OCI-LY7 (cell line): Measurements from ENCODE around the gene DGKH. TPM values are rescaled to one million over a fixed set of nuclear protein-coding genes. Genes with fewer than 3 reads are reported as not detected.
"Not testable (repeated sequence)": the region's sequence is repeated elsewhere in the genome, so short reads cannot be mapped to it uniquely, and the experiment has no call there.

Experiments used
- BruUV-seq: library from RNA; stranded (reverse); fragments of 400-500 nt; replicated peaks from 2 replicates; lab custom pipeline; 2021; lab: Mats Ljungman, UMichigan
- CTCF ChIA-PET: fragments of 300-600 bp; sonication (Branson Sonifier 250); formaldehyde crosslinking; loops from one replicate; lab custom pipeline; 2022; ENCODE audit warnings: antibody characterized with exemption; ENCODE audit not compliant: unreplicated experiment; lab: Charles Lee
- POLR2A ChIA-PET: fragments of 300-600 bp; sonication (Branson Sonifier 250); formaldehyde crosslinking; loops from one replicate; lab custom pipeline; 2022; ENCODE audit warnings: antibody characterized with exemption; lab: Charles Lee
- DNase-seq: peaks from one replicate; pipeline ENCODE4 v3.0.0-alpha.2; 2015; ENCODE audit warnings: low spot score
- H2AFZ ChIP-seq: fragments of 200-600 bp; sonication (generic), shearing (Covaris generic); 2 replicates; pipeline ENCODE4 v1.6.1; 2014; ENCODE audit warnings: mild to moderate bottlenecking, antibody characterized with exemption, low read length, moderate library complexity
- H3K27ac ChIP-seq: fragments of 200-600 bp; sonication (generic); 2 replicates; pipeline ENCODE4 v1.5.1; 2014; ENCODE audit warnings: mixed run types, low read depth, mild to moderate bottlenecking, moderate library complexity, low read length, inconsistent platforms; ENCODE audit not compliant: poor library complexity, severe bottlenecking
- H3K36me3 ChIP-seq: fragments of 200-600 bp; sonication (generic); 2 replicates; pipeline ENCODE4 v1.6.1; 2014; ENCODE audit warnings: mild to moderate bottlenecking, antibody characterized with exemption, low read length, moderate library complexity, mixed read lengths; ENCODE audit not compliant: insufficient read depth
- H3K4me1 ChIP-seq: fragments of 200-600 bp; sonication (generic); 2 replicates; pipeline ENCODE4 v1.5.1; 2014; ENCODE audit warnings: mild to moderate bottlenecking, low read length; ENCODE audit not compliant: insufficient read depth, poor library complexity, severe bottlenecking
- H3K4me2 ChIP-seq: fragments of 200-600 bp; sonication (generic); 2 replicates; pipeline ENCODE4 v1.6.1; 2014; ENCODE audit warnings: mild to moderate bottlenecking, low read length
- H3K4me3 ChIP-seq: fragments of 200-600 bp; sonication (generic); 2 replicates; pipeline ENCODE4 v1.5.1; 2014; ENCODE audit warnings: mild to moderate bottlenecking, low read depth, low read length; ENCODE audit not compliant: poor library complexity, severe bottlenecking
- H3K79me2 ChIP-seq: fragments of 200-600 bp; sonication (generic); 2 replicates; pipeline ENCODE4 v1.6.1; 2016; ENCODE audit warnings: low read depth, mild to moderate bottlenecking, low read length, moderate library complexity, mixed read lengths; ENCODE audit not compliant: insufficient read depth
- H3K9me2 ChIP-seq: fragments of 200-600 bp; sonication (generic); 2 replicates; pipeline ENCODE4 v1.6.1; 2016; ENCODE audit warnings: mild to moderate bottlenecking, low read length, mixed read lengths; ENCODE audit not compliant: insufficient read depth
- H3K9me3 ChIP-seq: fragments of 200-600 bp; sonication (generic); 2 replicates; pipeline ENCODE4 v1.6.1; 2014; ENCODE audit warnings: mild to moderate bottlenecking, mixed run types, low read length, mixed read lengths
- H4K20me1 ChIP-seq: fragments of 200-600 bp; sonication (generic); 2 replicates; pipeline ENCODE4 v1.6.1; 2014; ENCODE audit warnings: mild to moderate bottlenecking, antibody characterized with exemption, low read length, moderate library complexity, mixed read lengths; ENCODE audit not compliant: insufficient read depth
- EZH2phosphoT487 ChIP-seq: fragments of 200-600 bp; sonication (generic); IDR thresholded peaks from 2 replicates; pipeline ENCODE4 v1.6.1; 2018; ENCODE audit warnings: low read depth, borderline replicate concordance, mild to moderate bottlenecking, mixed run types, antibody characterized with exemption, low read length, moderate library complexity, mixed read lengths
- intact Hi-C: fragments of 100-400 bp; cut with micrococcal nuclease; formaldehyde crosslinking; loops from one replicate; pipeline ENCODE4 v1.10.0; 2022; ENCODE audit not compliant: unreplicated experiment
- total RNA-seq, 2 experiments: library from RNA; depleted of rRNA in 1 of 2; stranded (reverse); fragments of >200 nt in 1 of 2; shearing (Covaris generic) in 1 of 2; gene quantifications; 2 replicates each; pipeline ENCODE4 v1.2.3, GENCODE V29; 2014 to 2022
- TF ChIP-seq, protein P1 (sequence below): fragments of 200-600 bp; sonication (generic); conservative IDR thresholded peaks from 2 replicates; pipeline ENCODE4 v1.5.1; 2014; ENCODE audit warnings: mild to moderate bottlenecking, antibody characterized with exemption, low read length, moderate library complexity, mixed read lengths

The DGKH gene
- total RNA-seq, 2 experiments from 2014 or later: 6.2 to 16.1 TPM

DNA sequence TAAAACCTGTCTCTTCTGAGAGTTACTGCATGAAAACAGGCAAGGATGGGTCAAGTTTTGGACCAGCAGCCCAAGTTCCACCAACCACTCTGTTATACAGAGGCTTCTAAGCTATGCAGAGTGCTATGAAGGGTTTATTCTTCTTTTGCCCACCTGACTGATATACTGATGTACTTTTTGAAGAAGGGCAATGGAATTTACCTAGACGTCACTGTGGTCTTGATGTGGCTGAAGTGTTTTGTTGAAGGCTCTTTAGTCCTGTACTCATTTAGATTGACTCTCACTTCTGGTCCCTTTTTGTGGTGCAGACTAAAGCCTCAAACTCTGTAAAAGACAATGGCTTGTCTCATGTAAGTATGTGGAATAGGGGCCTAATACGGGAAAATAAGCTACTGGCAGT, 92.0 kb downstream of the DGKH start:
- POLR2A ChIA-PET: no interaction called here

DNA sequence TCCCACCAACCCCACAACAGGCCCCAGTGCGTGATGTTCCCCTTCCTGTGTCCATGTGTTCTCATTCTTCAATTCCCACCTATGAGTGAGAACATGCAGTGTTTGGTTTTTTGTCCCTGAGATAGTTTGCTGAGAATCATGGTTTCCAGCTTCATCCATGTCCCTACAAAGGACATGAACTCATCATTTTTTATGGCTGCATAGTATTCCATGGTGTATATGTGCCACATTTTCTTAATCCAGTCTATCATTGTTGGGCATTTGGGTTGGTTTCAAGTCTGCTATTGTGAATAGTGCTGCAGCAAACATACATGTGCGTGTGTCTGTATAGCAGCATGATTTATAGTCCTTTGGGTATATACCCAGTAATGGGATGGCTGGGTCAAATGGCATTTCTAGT, 92.6 kb downstream of the DGKH start:
- H3K27ac ChIP-seq, H3K36me3 ChIP-seq, CTCF ChIA-PET, DNase-seq, H2AFZ ChIP-seq, H3K9me3 ChIP-seq, H3K9me2 ChIP-seq, H3K4me1 ChIP-seq, intact Hi-C loops, H4K20me1 ChIP-seq, BruUV-seq, POLR2A ChIA-PET, H3K79me2 ChIP-seq, H3K4me3 ChIP-seq, H3K4me2 ChIP-seq: not testable (repeated sequence)

More for the DNA sequence above, 92.0 kb downstream of the DGKH start:
- no peak overlapping the region for H2AFZ ChIP-seq
- H3K27ac ChIP-seq: no peak overlapping the region
- no peak overlapping the region for H3K4me3 ChIP-seq
- no peaks in the 10 kb centered on the region for H3K9me2 ChIP-seq
- BruUV-seq: no TSS peak
- no peak for DNase-seq
- H3K79me2 ChIP-seq: no peaks in the 10 kb centered on the region
- TF ChIP-seq EZH2phosphoT487: no peak
- no peaks in the 10 kb centered on the region for H3K9me3 ChIP-seq
- H3K4me1 ChIP-seq: no peaks in the 10 kb centered on the region
- no peaks in the 10 kb centered on the region for H3K36me3 ChIP-seq
- CTCF ChIA-PET: no interaction called here
- H3K4me2 ChIP-seq: no peak overlapping the region
- H4K20me1 ChIP-seq: no peaks in the 10 kb centered on the region
- intact Hi-C loops: no loop called here

DNA sequence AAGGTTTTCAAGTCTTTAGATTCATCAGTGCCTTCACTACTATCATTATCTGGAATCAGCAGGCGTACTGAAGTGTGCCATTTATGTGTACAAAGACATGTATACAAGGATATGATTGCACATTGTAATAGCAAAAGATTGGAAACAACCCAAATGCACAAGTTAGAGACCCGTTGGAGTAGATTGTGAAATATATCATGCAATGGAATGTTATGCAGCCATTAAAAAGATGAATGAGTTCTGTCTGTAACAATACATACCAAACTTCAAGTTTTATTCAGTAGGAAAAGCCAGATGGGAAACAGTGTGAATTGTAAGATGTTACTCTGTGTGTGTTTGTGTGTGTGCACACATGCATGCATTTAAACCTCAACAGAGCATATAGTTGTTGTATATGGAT, 97.9 kb downstream of the DGKH start:
- Histone ChIP-seq H4K20me1 (no peaks in the 10 kb centered on the region), H3K4me1 (no peaks in the 10 kb centered on the region), H3K4me3 (no peak overlapping the region), H3K9me2 (no peaks in the 10 kb centered on the region), H2AFZ (no peak overlapping the region), H3K36me3 (no peaks in the 10 kb centered on the region), H3K27ac (no peak overlapping the region), H3K79me2 (no peaks in the 10 kb centered on the region), H3K9me3 (no peaks in the 10 kb centered on the region), H3K4me2 (no peak overlapping the region)
- intact Hi-C loops: no loop called here
- no peak for TF ChIP-seq EZH2phosphoT487
- TF ChIP-seq, protein P1, sequence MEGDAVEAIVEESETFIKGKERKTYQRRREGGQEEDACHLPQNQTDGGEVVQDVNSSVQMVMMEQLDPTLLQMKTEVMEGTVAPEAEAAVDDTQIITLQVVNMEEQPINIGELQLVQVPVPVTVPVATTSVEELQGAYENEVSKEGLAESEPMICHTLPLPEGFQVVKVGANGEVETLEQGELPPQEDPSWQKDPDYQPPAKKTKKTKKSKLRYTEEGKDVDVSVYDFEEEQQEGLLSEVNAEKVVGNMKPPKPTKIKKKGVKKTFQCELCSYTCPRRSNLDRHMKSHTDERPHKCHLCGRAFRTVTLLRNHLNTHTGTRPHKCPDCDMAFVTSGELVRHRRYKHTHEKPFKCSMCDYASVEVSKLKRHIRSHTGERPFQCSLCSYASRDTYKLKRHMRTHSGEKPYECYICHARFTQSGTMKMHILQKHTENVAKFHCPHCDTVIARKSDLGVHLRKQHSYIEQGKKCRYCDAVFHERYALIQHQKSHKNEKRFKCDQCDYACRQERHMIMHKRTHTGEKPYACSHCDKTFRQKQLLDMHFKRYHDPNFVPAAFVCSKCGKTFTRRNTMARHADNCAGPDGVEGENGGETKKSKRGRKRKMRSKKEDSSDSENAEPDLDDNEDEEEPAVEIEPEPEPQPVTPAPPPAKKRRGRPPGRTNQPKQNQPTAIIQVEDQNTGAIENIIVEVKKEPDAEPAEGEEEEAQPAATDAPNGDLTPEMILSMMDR: no peak
- POLR2A ChIA-PET: no interaction called here
- BruUV-seq: no TSS peak
- CTCF ChIA-PET: no interaction called here
- DNase-seq: no peak

DNA sequence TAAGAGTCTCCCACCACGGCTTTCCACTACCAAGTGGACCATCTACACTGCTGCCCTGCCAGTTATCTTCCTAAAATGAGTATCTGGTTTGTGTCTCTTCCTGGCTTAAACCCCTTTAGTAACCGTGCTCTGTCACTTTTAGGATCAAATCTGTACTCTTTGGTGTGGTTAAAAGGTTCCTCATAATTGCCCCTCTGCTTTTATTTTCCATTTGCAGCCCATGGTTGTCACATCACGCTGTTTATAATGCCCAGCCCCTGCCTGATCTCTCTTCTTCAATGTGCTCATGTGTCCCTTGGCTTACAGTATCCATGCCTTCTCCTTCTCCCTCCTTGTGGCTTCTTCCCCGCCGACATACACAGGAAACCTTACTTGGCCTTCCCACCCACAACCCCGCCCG, 100.1 kb downstream of the DGKH start:
- no peaks in the 10 kb centered on the region for H3K4me1 ChIP-seq
- intact Hi-C loops: no loop called here
- BruUV-seq: no TSS peak
- H3K9me3 ChIP-seq: no peaks in the 10 kb centered on the region
- no peak for DNase-seq
- H3K36me3 ChIP-seq: no peaks in the 10 kb centered on the region
- CTCF ChIA-PET: no interaction called here
- TF ChIP-seq, protein P1: no peak
- no peak for TF ChIP-seq EZH2phosphoT487
- H3K79me2 ChIP-seq: no peaks in the 10 kb centered on the region
- H2AFZ ChIP-seq: no peak overlapping the region
- no peaks in the 10 kb centered on the region for H3K9me2 ChIP-seq
- no peak overlapping the region for H3K27ac ChIP-seq
- no peaks in the 10 kb centered on the region for H4K20me1 ChIP-seq
- no peak overlapping the region for H3K4me3 ChIP-seq
- no peak overlapping the region for H3K4me2 ChIP-seq
- POLR2A ChIA-PET: no interaction called here
